GM12874 (cell line): ENCODE measurements around the gene ZNF541.

ENCODE experiments used
- CTCF ChIP-seq: IDR thresholded peaks from 2 replicates; pipeline ENCODE4 v1.5.1; 2011; ENCODE audit warnings: low read depth, mild to moderate bottlenecking, control low read depth, low read length, moderate library complexity; ENCODE audit not compliant: insufficient read depth

ZNF541 gene

GRCh38 chr19:47544476-47544875 lies 28.5 kb downstream of the ZNF541 start:
- no peak for TF ChIP-seq CTCF

GRCh38 chr19:47544075-47544474 lies 28.9 kb downstream of the ZNF541 start:
- no peak for TF ChIP-seq CTCF

GRCh38 chr19:47542030-47542475 lies 30.9 kb downstream of the ZNF541 start:
- no peak for TF ChIP-seq CTCF

GRCh38 chr19:47541518-47541917 lies 31.4 kb downstream of the ZNF541 start:
- TF ChIP-seq CTCF: no peak

GRCh38 chr19:47540748-47541147 lies 32.2 kb downstream of the ZNF541 start:
- TF ChIP-seq CTCF: no peak

- no peak for TF ChIP-seq CTCF
These were observed 33.1 kb downstream of the ZNF541 start for GRCh38 chr19:47539747-47540311.

GRCh38 chr19:47538812-47539211 lies 34.1 kb downstream of the ZNF541 start:
- no peak for TF ChIP-seq CTCF
